Measurements from ENCODE around the gene SMYD3. TPM values are rescaled to one million over a fixed set of nuclear protein-coding genes. Genes with fewer than 3 reads are reported as not detected.

SMYD3 gene
- polyA plus RNA-seq (2011; rRNA removed) (31.3 and 35.2 TPM in 2 replicates), polyA plus RNA-seq (2017; fragmentation: RNase III; extraction: RNeasy Plus Mini Kit Qiagen cat#74134 plus additional on column Dnase treatment) (16.7 to 18.7 TPM (median 18.2 TPM) in 3 replicates), polyA minus RNA-seq (2011; rRNA and poly(A)+ RNA removed) (34.9 and 39.6 TPM in 2 replicates)
- 17.2 and 19.2 TPM in 2 replicates for polyA plus RNA-seq (2012; cell fraction: cytosol; rRNA removed)
- 13.8 and 16.2 TPM in 2 replicates for polyA plus RNA-seq (2012; cell fraction: nucleus; rRNA removed)

DNA sequence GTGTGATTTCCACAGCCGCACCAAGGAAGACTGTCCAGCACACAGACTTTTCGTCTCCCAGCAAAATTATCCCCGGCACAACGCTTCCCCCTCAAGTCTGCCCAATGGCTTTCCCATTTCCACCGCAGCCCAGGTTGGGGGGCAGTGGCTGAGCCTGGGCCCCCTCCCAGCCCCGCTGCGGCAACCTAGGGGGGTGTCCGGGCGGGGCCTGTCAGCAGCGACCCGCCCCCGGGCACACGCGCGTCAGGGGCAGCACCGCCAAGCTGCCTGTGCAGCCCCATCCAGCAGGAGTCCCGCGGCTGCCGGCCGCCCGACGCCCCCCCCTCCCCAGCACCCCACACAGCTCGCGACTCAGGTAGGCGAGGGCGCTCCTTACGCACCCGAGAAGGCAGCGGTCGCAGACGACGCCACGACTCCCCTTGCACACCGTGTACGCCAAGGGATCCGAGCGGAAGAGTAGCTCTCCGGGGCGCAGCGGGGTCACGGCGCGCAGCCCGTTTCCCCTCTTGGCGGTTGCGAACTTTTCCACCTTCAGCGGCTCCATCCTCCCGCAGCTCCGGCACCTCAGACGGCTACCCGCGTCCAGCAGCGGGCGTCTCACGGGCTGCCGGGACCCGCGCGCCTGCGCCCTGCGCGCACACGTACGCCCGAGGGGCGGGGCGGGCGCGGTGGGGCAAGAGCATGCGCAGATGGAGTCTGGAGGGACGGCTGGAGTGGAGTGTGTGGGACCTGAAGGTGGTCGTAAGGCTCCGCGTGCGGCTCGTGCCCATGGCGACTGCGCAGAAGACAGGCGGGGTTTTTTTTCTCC lies at the start of gene SMYD3:
Gene SMYD3 (minus strand): TSS at position 606 of the 808 bp plus-strand sequence.
- no peak for FAIRE-seq
- 6% methylated on average over 25 of the region's 79 CpGs for WGBS (ENCODE audit: missing lambda C conversion rate)
- Histone ChIP-seq H3K9me3 (no peaks in the 10 kb centered on the region), H3K4me3 (peak within 1 kb of the TSS; percentile 76), H3K4me2 (peak within 1 kb of the TSS; percentile 79), H3K4me1 (peaks cover 19% of the 10 kb centered on the region; the same call in 2 of the 3 replicates), H3K27ac (peak within 1 kb of the TSS; percentile 72 to 85)
- ChIA-PET CTCF (interaction anchor here (0.8 to 2.0 kb wide), 4 partner anchors 9 to 183 kb away, joined by 3 to 5 read pairs (median 4); no protein-coding TSS in a partner anchor), POLR2A (no interaction called here)
- ATAC-seq: peak; percentile 86 to 95
- DNase-seq (ENCODE audit: low read depth in 1 of 2, low spot score in 1 of 2): peak; percentile 78 to 81
- 0 out of 3 replicates have a peak, but pooled peaks have one; percentile 15 for TF ChIP-seq SMC3 (IDR thresholded peaks at IDR 0.05)
- TF ChIP-seq HOXA7 (CRISPR knock-in tag; IDR thresholded peaks at IDR 0.05): no peak
- TF ChIP-seq, protein P1, sequence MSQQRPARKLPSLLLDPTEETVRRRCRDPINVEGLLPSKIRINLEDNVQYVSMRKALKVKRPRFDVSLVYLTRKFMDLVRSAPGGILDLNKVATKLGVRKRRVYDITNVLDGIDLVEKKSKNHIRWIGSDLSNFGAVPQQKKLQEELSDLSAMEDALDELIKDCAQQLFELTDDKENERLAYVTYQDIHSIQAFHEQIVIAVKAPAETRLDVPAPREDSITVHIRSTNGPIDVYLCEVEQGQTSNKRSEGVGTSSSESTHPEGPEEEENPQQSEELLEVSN (IDR thresholded peaks at IDR 0.05; ENCODE audit: borderline replicate concordance, low read depth): peak; percentile 69; the same call in 1 of the 2 replicates
- TF ChIP-seq, protein P2, sequence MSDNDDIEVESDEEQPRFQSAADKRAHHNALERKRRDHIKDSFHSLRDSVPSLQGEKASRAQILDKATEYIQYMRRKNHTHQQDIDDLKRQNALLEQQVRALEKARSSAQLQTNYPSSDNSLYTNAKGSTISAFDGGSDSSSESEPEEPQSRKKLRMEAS (IDR thresholded peaks at IDR 0.05): peak; percentile 64
- peak; percentile 54; the same call in 1 of the 2 replicates for TF ChIP-seq PHF8 (IDR thresholded peaks at IDR 0.05; ENCODE audit: borderline replicate concordance, low read depth)
- peak in 1 of 2 experiments; percentile 64; a peak in 1 of 5 replicates for TF ChIP-seq JUN (IDR thresholded peaks at IDR 0.05)
- TF ChIP-seq POLR2A (IDR thresholded peaks at IDR 0.05; ENCODE audit: low read length): peak; percentile 82
- TF ChIP-seq NFE2L2 (conservative IDR thresholded peaks at IDR 0.05; ENCODE audit: low read length): no peak
- TF ChIP-seq CTCF (IDR thresholded peaks at IDR 0.05): 0 out of 3 replicates have a peak, but pooled peaks have one; percentile 11
- TF ChIP-seq HDAC2 (IDR thresholded peaks at IDR 0.05): no peak

GRCh38 chr1:246554201-246554600 lies 47.1 kb upstream of the SMYD3 start:
- TF ChIP-seq USF2 (IDR thresholded peaks at IDR 0.05) (no peak), HDAC2 (IDR thresholded peaks at IDR 0.05) (no peak), EP300 (IDR thresholded peaks at IDR 0.05) (no peak), CHD4 (IDR thresholded peaks at IDR 0.05; ENCODE audit: borderline replicate concordance) (no peak), NPAS2 (CRISPR knock-in tag; IDR thresholded peaks at IDR 0.05; ENCODE audit: borderline replicate concordance) (no peak), CTCF (IDR thresholded peaks at IDR 0.05) (no peak), POLR2AphosphoS2 (conservative IDR thresholded peaks at IDR 0.05; ENCODE audit: low read length) (no peak), FOSB (CRISPR knock-in tag; IDR thresholded peaks at IDR 0.05) (no peak), ZC3H11A (IDR thresholded peaks at IDR 0.05) (no peak), JUNB (IDR thresholded peaks at IDR 0.05) (no peak), ZNF302 (CRISPR knock-in tag; IDR thresholded peaks at IDR 0.05) (no peak), RCOR1 (IDR thresholded peaks at IDR 0.05; ENCODE audit: low read depth, low read length) (no peak)
- TF ChIP-seq, protein P1 (IDR thresholded peaks at IDR 0.05; ENCODE audit: borderline replicate concordance, low read depth): no peak
- WGBS (ENCODE audit: missing lambda C conversion rate): 98% methylated on average over 16 of the region's 16 CpGs
- Histone ChIP-seq H3K4me3 (no peak overlapping the region), H3K27ac (no peak overlapping the region), H3K4me1 (no peaks in the 10 kb centered on the region), H3K9me3 (no peaks in the 10 kb centered on the region), H3K4me2 (no peak overlapping the region)
- POLR2A ChIA-PET: no interaction called here
- ATAC-seq: no peak
- DNase-seq (ENCODE audit: low read depth in 1 of 2, low spot score in 1 of 2): no peak
- CTCF ChIA-PET: no interaction called here
- no peak for FAIRE-seq
